Measurements from ENCODE around the gene DEFB125.

- TF ChIP-seq POLR2AphosphoS5 (IDR thresholded peaks at IDR 0.05; ENCODE audit: low read depth), result no peak
- TF ChIP-seq CTCF (IDR thresholded peaks at IDR 0.05; ENCODE audit: insufficient read depth, low read length), result no peak
- no peak for TF ChIP-seq GABPA (IDR thresholded peaks at IDR 0.05; ENCODE audit: low read depth)
- no peak for TF ChIP-seq REST (IDR thresholded peaks at IDR 0.05; ENCODE audit: insufficient replicate concordance, low read depth)
These were observed at the start of gene DEFB125 for GRCh38 chr20:87401-87800.
